GM19452 (cell line): ENCODE data around the gene FITM1.

ENCODE experiments used
- ATAC-seq: cut with Tn5 transposase; IDR thresholded peaks from one replicate; pipeline ENCODE4 v1.9.1; 2021; ENCODE audit not compliant: unreplicated experiment

Gene FITM1

DNA sequence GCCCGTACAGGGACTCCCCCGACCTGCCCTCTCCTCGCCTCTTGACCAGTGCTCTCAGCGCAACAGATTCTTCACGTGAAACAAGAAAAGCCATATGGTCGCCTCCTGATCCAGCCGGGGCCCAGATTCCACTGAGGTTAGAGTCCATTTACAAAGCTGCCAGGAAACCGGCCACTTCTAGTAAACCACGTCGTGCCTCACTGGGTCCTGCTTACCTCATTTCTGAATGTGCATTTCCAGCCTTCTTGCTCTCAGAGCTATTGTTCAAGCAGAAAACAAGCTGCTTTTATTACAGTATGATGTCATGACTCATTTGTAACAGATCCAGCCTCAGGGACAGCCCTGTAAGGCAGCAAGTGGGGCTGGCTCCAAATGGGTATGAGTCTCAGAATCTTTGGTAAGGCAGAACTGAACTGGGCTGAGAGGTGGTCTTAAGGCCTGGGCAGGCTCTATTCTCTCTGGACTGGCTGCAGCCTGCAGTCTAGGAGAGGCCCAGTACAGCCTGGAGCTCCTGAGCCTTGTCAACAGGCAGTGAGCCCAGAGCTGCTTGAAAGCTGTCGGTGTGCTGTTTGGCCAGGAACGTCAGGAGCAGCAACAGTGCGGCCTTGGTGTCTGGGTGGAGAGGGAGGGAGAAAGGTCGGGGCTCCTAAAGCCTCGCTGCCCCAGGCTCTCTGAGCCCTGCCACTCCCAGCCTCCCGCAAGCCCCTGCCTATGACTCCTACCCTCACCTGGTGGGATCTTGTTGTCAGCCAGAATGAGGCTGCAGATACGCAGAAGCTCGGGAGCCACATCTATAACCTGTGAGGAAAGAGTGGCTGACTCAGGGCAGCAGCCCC lies 49.7 kb downstream of the FITM1 start:
- ATAC-seq: no peak

DNA sequence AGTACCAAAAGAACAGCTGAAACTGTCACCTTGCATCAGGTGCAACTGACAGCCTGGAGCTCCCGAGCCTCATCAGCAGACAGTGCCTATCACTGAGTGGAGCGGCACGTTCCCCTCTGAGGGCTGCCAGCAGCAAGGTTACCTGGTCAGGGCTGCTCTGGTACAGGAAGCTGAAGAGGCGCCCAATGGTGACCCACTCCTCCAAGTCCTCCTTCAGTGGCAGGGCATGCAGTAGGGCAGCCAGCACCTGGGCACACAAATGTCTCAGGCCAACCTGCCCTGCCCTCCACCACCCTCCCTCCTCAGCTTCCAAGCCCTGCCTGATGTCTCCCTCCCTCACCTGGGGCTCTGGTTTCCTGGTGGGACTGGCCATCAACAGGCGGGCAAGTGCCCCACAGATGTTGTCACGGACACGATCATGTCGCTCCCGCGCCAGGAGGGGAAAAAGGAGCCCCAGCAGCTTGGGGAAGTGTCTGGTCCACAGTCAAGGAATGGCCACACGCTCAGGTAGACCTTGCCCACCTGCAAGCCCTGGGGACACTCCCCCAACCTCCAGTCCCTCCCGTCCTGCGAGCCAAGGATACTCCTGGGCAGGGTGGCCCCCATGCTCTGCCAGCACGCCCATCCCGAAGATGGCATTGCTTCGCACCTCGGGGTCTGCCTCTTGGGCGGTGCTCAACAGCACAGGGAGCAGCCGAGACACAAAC lies 51.1 kb downstream of the FITM1 start:
- ATAC-seq: no peak
